ENCODE data around the gene XKR7.
"Not testable (repeated sequence)": the region's sequence is repeated elsewhere in the genome, so short reads cannot be mapped to it uniquely, and the experiment has no call there.

The XKR7 gene

DNA sequence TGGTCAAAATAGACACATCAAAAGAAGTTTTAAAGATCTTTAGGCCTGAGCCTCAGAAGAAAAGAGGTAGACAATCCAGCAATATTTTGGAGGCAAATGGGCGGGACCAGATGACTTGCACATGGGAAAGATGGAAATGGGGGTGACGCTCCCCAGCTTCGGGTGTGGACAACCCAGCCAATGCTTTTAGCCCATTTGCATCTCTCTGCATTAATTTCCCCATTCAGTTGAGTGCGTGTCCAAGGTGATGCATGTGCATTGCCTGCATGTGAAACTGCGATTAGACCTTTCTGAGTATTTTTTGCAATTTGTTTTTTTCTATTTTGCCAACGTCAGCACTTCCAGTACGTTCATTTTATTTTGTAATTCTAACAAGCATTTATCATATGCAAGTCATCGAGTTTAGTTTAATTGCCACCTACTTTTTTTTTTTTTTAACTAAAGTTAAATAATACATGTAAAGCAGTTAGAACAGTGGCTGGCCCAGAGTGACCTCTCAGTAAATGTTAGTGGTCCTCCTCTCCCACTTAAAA is 40.3 kb upstream of the XKR7 start:
- Histone ChIP-seq H3K4me1 (ENCODE audit: control insufficient read depth, insufficient read depth, low read length) (no peaks in the 10 kb centered on the region), H3K27ac (ENCODE audit: low read depth, low read length) (no peak overlapping the region), H3K9ac (ENCODE audit: low read length) (no peak overlapping the region), H3K27me3 (ENCODE audit: control insufficient read depth, insufficient read depth, low read length) (no peaks in the 10 kb centered on the region), H3K36me3 (ENCODE audit: control insufficient read depth, insufficient read depth, low read length) (no peaks in the 10 kb centered on the region), H3K4me3 (ENCODE audit: low read length) (no peak overlapping the region)

- not testable (repeated sequence) for H3K4me3 ChIP-seq (ENCODE audit: low read length); H3K4me1 ChIP-seq (ENCODE audit: control insufficient read depth, insufficient read depth, low read length); H3K27me3 ChIP-seq (ENCODE audit: control insufficient read depth, insufficient read depth, low read length); H3K9ac ChIP-seq (ENCODE audit: low read length); H3K36me3 ChIP-seq (ENCODE audit: control insufficient read depth, insufficient read depth, low read length); H3K27ac ChIP-seq (ENCODE audit: low read depth, low read length)
Measured at GRCh38 chr20:31929631-31930030, 38.3 kb upstream of the XKR7 start.

DNA sequence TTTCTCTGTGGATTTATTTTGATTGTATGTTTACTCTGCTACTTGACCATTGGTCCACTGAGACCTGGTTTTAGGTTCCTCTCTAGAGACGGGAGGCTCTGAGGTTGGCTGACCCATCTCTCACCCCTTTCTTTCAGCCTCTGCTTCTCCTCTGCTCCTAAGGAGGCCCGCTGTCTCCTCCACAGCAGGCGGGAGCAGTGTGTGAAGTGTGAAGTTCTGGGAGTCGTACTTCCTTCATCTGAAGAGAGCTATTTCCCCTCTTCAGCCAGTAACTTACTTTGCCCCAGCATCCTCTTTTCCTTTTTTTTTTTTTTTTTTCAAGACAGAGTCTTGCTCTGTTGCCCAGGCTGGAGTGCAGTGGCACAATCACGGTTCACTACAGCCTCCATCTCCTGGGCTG is 37.2 kb upstream of the XKR7 start:
- no peaks in the 10 kb centered on the region for H3K4me1 ChIP-seq (ENCODE audit: control insufficient read depth, insufficient read depth, low read length)
- H3K4me3 ChIP-seq (ENCODE audit: low read length) = no peak overlapping the region

GRCh38 chr20:31933698-31934097 is 34.3 kb upstream of the XKR7 start:
- H3K27ac ChIP-seq (ENCODE audit: low read depth, low read length) = no peak overlapping the region
- no peak overlapping the region for H3K4me3 ChIP-seq (ENCODE audit: low read length)
- no peak overlapping the region for H3K9ac ChIP-seq (ENCODE audit: low read length)
- no peaks in the 10 kb centered on the region for H3K36me3 ChIP-seq (ENCODE audit: control insufficient read depth, insufficient read depth, low read length)
- H3K4me1 ChIP-seq (ENCODE audit: control insufficient read depth, insufficient read depth, low read length) = no peaks in the 10 kb centered on the region
- H3K27me3 ChIP-seq (ENCODE audit: control insufficient read depth, insufficient read depth, low read length) = no peaks in the 10 kb centered on the region

More for the DNA sequence above, 37.2 kb upstream of the XKR7 start:
- Histone ChIP-seq H3K36me3 (ENCODE audit: control insufficient read depth, insufficient read depth, low read length) (no peaks in the 10 kb centered on the region), H3K27ac (ENCODE audit: low read depth, low read length) (no peak overlapping the region), H3K9ac (ENCODE audit: low read length) (no peak overlapping the region), H3K27me3 (ENCODE audit: control insufficient read depth, insufficient read depth, low read length) (no peaks in the 10 kb centered on the region)

DNA sequence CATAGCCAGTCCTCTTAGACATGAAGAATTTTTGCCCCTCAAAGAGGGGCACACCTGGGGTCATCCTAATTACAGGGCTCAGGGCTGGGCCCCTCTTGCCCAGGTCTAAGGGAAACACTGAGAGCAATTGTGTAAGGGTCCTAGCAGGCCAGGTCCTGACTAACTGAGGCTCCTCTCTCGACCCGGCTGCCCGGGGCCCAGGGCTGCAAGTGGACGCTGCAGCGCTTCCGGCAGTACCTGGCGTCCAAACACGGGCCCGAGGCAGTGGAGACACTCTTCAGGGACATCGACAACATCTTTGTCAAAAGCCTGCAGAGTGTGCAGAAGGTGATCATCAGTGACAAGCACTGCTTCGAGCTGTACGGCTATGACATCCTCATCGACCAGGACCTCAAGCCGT is 33.5 kb upstream of the XKR7 start:
- no peaks in the 10 kb centered on the region for H3K4me1 ChIP-seq (ENCODE audit: control insufficient read depth, insufficient read depth, low read length)
- H3K27me3 ChIP-seq (ENCODE audit: control insufficient read depth, insufficient read depth, low read length) = no peaks in the 10 kb centered on the region
- H3K4me3 ChIP-seq (ENCODE audit: low read length) = no peak overlapping the region
- no peak overlapping the region for H3K9ac ChIP-seq (ENCODE audit: low read length)
- H3K36me3 ChIP-seq (ENCODE audit: control insufficient read depth, insufficient read depth, low read length) = no peaks in the 10 kb centered on the region
- H3K27ac ChIP-seq (ENCODE audit: low read depth, low read length) = no peak overlapping the region

GRCh38 chr20:31934968-31935764 is 32.8 kb upstream of the XKR7 start:
- Histone ChIP-seq H3K27ac (ENCODE audit: low read depth, low read length) (no peak overlapping the region), H3K27me3 (ENCODE audit: control insufficient read depth, insufficient read depth, low read length) (no peaks in the 10 kb centered on the region), H3K4me1 (ENCODE audit: control insufficient read depth, insufficient read depth, low read length) (no peaks in the 10 kb centered on the region), H3K4me3 (ENCODE audit: low read length) (no peak overlapping the region), H3K36me3 (ENCODE audit: control insufficient read depth, insufficient read depth, low read length) (no peaks in the 10 kb centered on the region), H3K9ac (ENCODE audit: low read length) (no peak overlapping the region)

GRCh38 chr20:31936420-31936819 is 31.5 kb upstream of the XKR7 start:
- no peak overlapping the region for H3K4me3 ChIP-seq (ENCODE audit: low read length)

DNA sequence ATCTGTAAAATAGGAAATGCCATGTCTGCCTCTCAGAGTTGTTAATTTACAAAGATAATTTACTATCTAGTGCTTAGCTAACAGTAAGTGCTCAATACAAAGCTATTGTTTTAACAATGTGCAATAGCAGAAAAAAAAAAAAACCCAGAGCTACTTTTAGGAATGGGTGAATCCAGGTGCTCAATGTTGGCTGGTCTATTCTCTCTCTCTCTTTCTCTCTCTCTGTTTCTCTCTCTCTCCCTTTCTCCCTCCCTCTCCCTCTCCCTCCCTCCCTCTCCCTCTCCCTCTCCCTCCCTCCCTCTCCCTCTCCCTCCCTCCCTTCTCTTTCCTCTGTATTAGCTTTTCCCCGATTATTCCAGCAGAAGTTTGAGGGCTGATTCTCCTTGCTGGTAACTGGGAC is 30.1 kb upstream of the XKR7 start:
- H3K4me3 ChIP-seq (ENCODE audit: low read length) = no peak overlapping the region
- no peak overlapping the region for H3K27ac ChIP-seq (ENCODE audit: low read depth, low read length)
- H3K36me3 ChIP-seq (ENCODE audit: control insufficient read depth, insufficient read depth, low read length) = no peaks in the 10 kb centered on the region
- H3K9ac ChIP-seq (ENCODE audit: low read length) = no peak overlapping the region
- no peaks in the 10 kb centered on the region for H3K27me3 ChIP-seq (ENCODE audit: control insufficient read depth, insufficient read depth, low read length)
- H3K4me1 ChIP-seq (ENCODE audit: control insufficient read depth, insufficient read depth, low read length) = no peaks in the 10 kb centered on the region

More at GRCh38 chr20:31936420-31936819, 31.5 kb upstream of the XKR7 start:
- Histone ChIP-seq H3K36me3 (ENCODE audit: control insufficient read depth, insufficient read depth, low read length) (no peaks in the 10 kb centered on the region), H3K9ac (ENCODE audit: low read length) (no peak overlapping the region), H3K27ac (ENCODE audit: low read depth, low read length) (no peak overlapping the region), H3K27me3 (ENCODE audit: control insufficient read depth, insufficient read depth, low read length) (no peaks in the 10 kb centered on the region), H3K4me1 (ENCODE audit: control insufficient read depth, insufficient read depth, low read length) (no peaks in the 10 kb centered on the region)

DNA sequence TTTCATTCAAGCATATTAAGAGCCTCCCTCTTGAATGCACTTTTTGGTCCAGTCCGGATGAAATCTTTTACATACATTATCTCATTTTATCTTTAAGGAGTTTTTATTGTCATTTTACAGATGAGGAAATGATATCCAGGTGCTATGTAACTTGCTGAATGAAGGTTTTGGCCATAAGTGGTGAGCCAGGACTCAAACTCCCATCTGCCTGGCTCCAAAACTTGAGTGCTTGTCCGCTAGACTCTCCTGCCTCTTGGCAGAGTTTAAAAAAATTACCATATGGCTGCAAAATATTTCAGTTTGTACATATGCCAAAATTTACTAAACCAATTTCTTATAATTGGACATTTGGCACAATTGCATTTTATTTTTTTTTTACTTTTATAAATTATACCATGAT is 28.3 kb upstream of the XKR7 start:
- no peak overlapping the region for H3K27ac ChIP-seq (ENCODE audit: low read depth, low read length)
- no peak overlapping the region for H3K4me3 ChIP-seq (ENCODE audit: low read length)
- no peaks in the 10 kb centered on the region for H3K36me3 ChIP-seq (ENCODE audit: control insufficient read depth, insufficient read depth, low read length)

GRCh38 chr20:31943052-31943471 is 24.9 kb upstream of the XKR7 start:
- Histone ChIP-seq H3K4me1 (ENCODE audit: control insufficient read depth, insufficient read depth, low read length) (peaks cover 7% of the 10 kb centered on the region), H3K36me3 (ENCODE audit: control insufficient read depth, insufficient read depth, low read length) (peaks cover 27% of the 10 kb centered on the region), H3K27ac (ENCODE audit: low read depth, low read length) (peak overlapping the region; percentile 60), H3K9ac (ENCODE audit: low read length) (no peak overlapping the region), H3K4me3 (ENCODE audit: low read length) (no peak overlapping the region), H3K27me3 (ENCODE audit: control insufficient read depth, insufficient read depth, low read length) (no peaks in the 10 kb centered on the region)

More for the DNA sequence above, 28.3 kb upstream of the XKR7 start:
- Histone ChIP-seq H3K4me1 (ENCODE audit: control insufficient read depth, insufficient read depth, low read length) (peaks cover 7% of the 10 kb centered on the region), H3K9ac (ENCODE audit: low read length) (no peak overlapping the region), H3K27me3 (ENCODE audit: control insufficient read depth, insufficient read depth, low read length) (no peaks in the 10 kb centered on the region)

DNA sequence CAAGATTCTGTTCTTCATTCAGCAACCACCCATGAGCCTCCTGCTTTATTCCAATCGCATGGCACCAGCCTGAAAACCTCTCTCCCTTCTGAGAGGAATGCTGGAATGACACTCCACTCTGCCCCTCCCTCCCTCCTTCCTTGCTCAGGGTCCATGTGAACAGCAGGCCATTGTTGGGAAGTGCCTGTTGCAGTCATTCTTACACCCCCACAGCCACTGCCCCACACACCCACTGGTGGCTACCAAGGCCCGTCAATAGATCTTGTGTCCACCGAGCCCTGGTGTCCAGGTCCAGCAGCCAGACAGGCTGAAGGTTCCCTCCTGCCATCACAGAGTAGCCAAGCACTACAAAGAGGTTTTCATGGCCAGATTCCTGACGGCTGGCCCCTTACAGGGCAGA is 22.6 kb upstream of the XKR7 start:
- peaks cover 10% of the 10 kb centered on the region for H3K4me1 ChIP-seq (ENCODE audit: control insufficient read depth, insufficient read depth, low read length)
- no peak overlapping the region for H3K4me3 ChIP-seq (ENCODE audit: low read length)
- H3K9ac ChIP-seq (ENCODE audit: low read length) = no peak overlapping the region
- H3K27ac ChIP-seq (ENCODE audit: low read depth, low read length) = no peak overlapping the region
- no peaks in the 10 kb centered on the region for H3K27me3 ChIP-seq (ENCODE audit: control insufficient read depth, insufficient read depth, low read length)
- H3K36me3 ChIP-seq (ENCODE audit: control insufficient read depth, insufficient read depth, low read length) = peaks cover 41% of the 10 kb centered on the region

DNA sequence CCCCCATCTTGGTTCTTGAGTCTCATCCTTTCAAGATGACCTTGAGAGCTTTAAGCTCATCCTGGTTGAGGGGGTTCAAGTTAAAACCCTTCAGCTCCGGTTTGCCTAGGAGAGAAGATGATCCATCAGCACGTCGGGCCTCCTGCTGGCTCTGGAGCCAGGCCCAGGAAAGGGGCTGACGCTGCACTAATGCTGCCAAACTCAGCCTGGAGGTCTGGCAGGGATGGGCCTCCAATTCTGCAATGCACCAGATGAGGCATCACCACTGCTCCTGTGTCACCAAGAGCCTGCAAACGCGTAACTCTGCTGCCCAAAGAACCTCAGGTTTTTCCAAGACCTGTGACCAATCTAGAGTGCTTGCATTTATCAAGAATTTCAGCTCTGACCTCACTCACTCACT is 22.2 kb upstream of the XKR7 start:
- peaks cover 42% of the 10 kb centered on the region for H3K36me3 ChIP-seq (ENCODE audit: control insufficient read depth, insufficient read depth, low read length)
- H3K4me3 ChIP-seq (ENCODE audit: low read length) = no peak overlapping the region
- H3K27me3 ChIP-seq (ENCODE audit: control insufficient read depth, insufficient read depth, low read length) = no peaks in the 10 kb centered on the region
- no peak overlapping the region for H3K9ac ChIP-seq (ENCODE audit: low read length)
- H3K4me1 ChIP-seq (ENCODE audit: control insufficient read depth, insufficient read depth, low read length) = peaks cover 14% of the 10 kb centered on the region
- no peak overlapping the region for H3K27ac ChIP-seq (ENCODE audit: low read depth, low read length)

GRCh38 chr20:31948008-31948407 is 19.9 kb upstream of the XKR7 start:
- Histone ChIP-seq H3K4me3 (ENCODE audit: low read length) (no peak overlapping the region), H3K27ac (ENCODE audit: low read depth, low read length) (no peak overlapping the region), H3K9ac (ENCODE audit: low read length) (no peak overlapping the region), H3K27me3 (ENCODE audit: control insufficient read depth, insufficient read depth, low read length) (no peaks in the 10 kb centered on the region), H3K4me1 (ENCODE audit: control insufficient read depth, insufficient read depth, low read length) (peaks cover 17% of the 10 kb centered on the region), H3K36me3 (ENCODE audit: control insufficient read depth, insufficient read depth, low read length) (peaks cover 42% of the 10 kb centered on the region)

Data from rectal smooth muscle tissue (tissue), 1 donor.